Peyer's patch (tissue), 4 donors: ENCODE results near the gene SNAP25.

Experiments
- CTCF ChIP-seq, 6 experiments: fragments of 450-650 bp in 4 of 6; fragments of 200-600 bp in 2 of 6; sonication (generic) in 1 of 6; IDR thresholded peaks; one replicate each; pipeline ENCODE4 v1.5.1; 2017 to 2019; ENCODE audit warnings: antibody characterized with exemption in 6 of 6, mild to moderate bottlenecking in 3 of 6, moderate library complexity in 1 of 6
- POLR2A ChIP-seq, 2 donors: fragments of 450-650 bp; IDR thresholded peaks; one replicate each; pipeline ENCODE4 v1.5.1; 2017; ENCODE audit warnings: antibody characterized with exemption in 2 of 2, mild to moderate bottlenecking in 2 of 2, moderate library complexity in 2 of 2

- TF ChIP-seq CTCF (IDR thresholded peaks at IDR 0.05) (no peak), POLR2A (IDR thresholded peaks at IDR 0.05) (no peak)
These were observed 88.7 kb downstream of the SNAP25 start for GRCh38 chr20:10307359-10307735.
